ENCODE data around the gene CDK18. TPM values are rescaled to one million over a fixed set of nuclear protein-coding genes. Genes with fewer than 3 reads are reported as not detected.
A peak's percentile ranks its signal among the peaks of the same experiment; 100 is the strongest.

CDK18 gene
- total RNA-seq, 1 donor from 2014 or later = 36.6 TPM

- TF ChIP-seq CTCF (IDR thresholded peaks at IDR 0.05) = no peak
- no peak for ATAC-seq
- intact Hi-C loops (cut with DNase I) = loop anchor here (5.0 kb wide), 1 partner anchor 35 kb away; no protein-coding TSS in a partner anchor
Observed at GRCh38 chr1:205522692-205523091, 18.2 kb downstream of the CDK18 start.

GRCh38 chr1:205523261-205523890 is 18.9 kb downstream of the CDK18 start:
- no peak for TF ChIP-seq CTCF (IDR thresholded peaks at IDR 0.05)
- Histone ChIP-seq H3K4me1 (peaks cover 6% of the 10 kb centered on the region), H3K9me3 (no peaks in the 10 kb centered on the region), H3K36me3 (peaks cover 15% of the 10 kb centered on the region), H3K27me3 (ENCODE audit: low read depth) (no peaks in the 10 kb centered on the region), H3K4me3 (no peak overlapping the region), H3K27ac (no peak overlapping the region)
- ATAC-seq (no peak), DNase-seq (no peak)
- intact Hi-C loops (cut with DNase I) = loop anchor here (5.0 kb wide), 1 partner anchor 36 kb away; no protein-coding TSS in a partner anchor

More at GRCh38 chr1:205522692-205523091, 18.2 kb downstream of the CDK18 start:
- H3K4me1 ChIP-seq = peaks cover 6% of the 10 kb centered on the region
- no peak for DNase-seq
- no peak overlapping the region for H3K4me3 ChIP-seq
- no peaks in the 10 kb centered on the region for H3K27me3 ChIP-seq (ENCODE audit: low read depth)
- H3K27ac ChIP-seq = no peak overlapping the region
- H3K9me3 ChIP-seq = no peaks in the 10 kb centered on the region
- peaks cover 15% of the 10 kb centered on the region for H3K36me3 ChIP-seq

GRCh38 chr1:205523891-205524793 is 19.7 kb downstream of the CDK18 start:
- TF ChIP-seq CTCF (IDR thresholded peaks at IDR 0.05) = peak; percentile 76
- Histone ChIP-seq H3K36me3 (peaks cover 15% of the 10 kb centered on the region), H3K27ac (no peak overlapping the region), H3K4me3 (no peak overlapping the region), H3K9me3 (no peaks in the 10 kb centered on the region), H3K4me1 (peaks cover 6% of the 10 kb centered on the region), H3K27me3 (ENCODE audit: low read depth) (no peaks in the 10 kb centered on the region)
- ATAC-seq (peak; percentile 47 to 67), DNase-seq (peak; percentile 73)
- intact Hi-C loops (cut with DNase I) = loop anchor here (5.0 kb wide), 1 partner anchor 37 kb away; no protein-coding TSS in a partner anchor

- Histone ChIP-seq H3K9me3 (no peaks in the 10 kb centered on the region), H3K4me3 (no peak overlapping the region), H3K27me3 (ENCODE audit: low read depth) (no peaks in the 10 kb centered on the region), H3K27ac (no peak overlapping the region), H3K36me3 (peaks cover 19% of the 10 kb centered on the region), H3K4me1 (peaks cover 10% of the 10 kb centered on the region)
- DNase-seq (no peak), ATAC-seq (no peak)
- intact Hi-C loops (cut with DNase I) = loop anchor here (5.0 kb wide), 1 partner anchor 37 kb away; no protein-coding TSS in a partner anchor
- no peak for TF ChIP-seq CTCF (IDR thresholded peaks at IDR 0.05)
Observed at GRCh38 chr1:205524794-205525101, 20.3 kb downstream of the CDK18 start.

GRCh38 chr1:205525495-205526285 is 21.2 kb downstream of the CDK18 start:
- Histone ChIP-seq H3K9me3 (no peaks in the 10 kb centered on the region), H3K4me3 (no peak overlapping the region), H3K4me1 (peaks cover 10% of the 10 kb centered on the region), H3K27ac (no peak overlapping the region), H3K36me3 (peaks cover 29% of the 10 kb centered on the region), H3K27me3 (ENCODE audit: low read depth) (no peaks in the 10 kb centered on the region)
- ATAC-seq = no peak
- no peak for DNase-seq
- TF ChIP-seq CTCF (IDR thresholded peaks at IDR 0.05) = no peak
- intact Hi-C loops (cut with DNase I) = no loop called here

All from lower lobe of right lung (tissue), 2 donors.